PC-3 (cell line): ENCODE results near the gene MSI2.

Experiments used
- CTCF ChIP-seq: fragments of 300-600 bp; sonication (generic); conservative IDR thresholded peaks from 2 replicates; pipeline ENCODE4 v1.5.1; 2017; ENCODE audit warnings: antibody characterized with exemption, low read depth, mild to moderate bottlenecking, low read length
- EZH2 ChIP-seq: fragments of 300-600 bp; sonication (generic); IDR thresholded peaks from one replicate; pipeline ENCODE4 v1.6.1; 2017; ENCODE audit warnings: antibody characterized with exemption, mild to moderate bottlenecking, low read length; ENCODE audit not compliant: unreplicated experiment
- EZH2phosphoT487 ChIP-seq: fragments of 300-600 bp; sonication (generic); IDR thresholded peaks from 2 replicates; pipeline ENCODE4 v1.6.1; 2018; ENCODE audit warnings: mild to moderate bottlenecking, antibody characterized with exemption, low read length, borderline replicate concordance

DNA sequence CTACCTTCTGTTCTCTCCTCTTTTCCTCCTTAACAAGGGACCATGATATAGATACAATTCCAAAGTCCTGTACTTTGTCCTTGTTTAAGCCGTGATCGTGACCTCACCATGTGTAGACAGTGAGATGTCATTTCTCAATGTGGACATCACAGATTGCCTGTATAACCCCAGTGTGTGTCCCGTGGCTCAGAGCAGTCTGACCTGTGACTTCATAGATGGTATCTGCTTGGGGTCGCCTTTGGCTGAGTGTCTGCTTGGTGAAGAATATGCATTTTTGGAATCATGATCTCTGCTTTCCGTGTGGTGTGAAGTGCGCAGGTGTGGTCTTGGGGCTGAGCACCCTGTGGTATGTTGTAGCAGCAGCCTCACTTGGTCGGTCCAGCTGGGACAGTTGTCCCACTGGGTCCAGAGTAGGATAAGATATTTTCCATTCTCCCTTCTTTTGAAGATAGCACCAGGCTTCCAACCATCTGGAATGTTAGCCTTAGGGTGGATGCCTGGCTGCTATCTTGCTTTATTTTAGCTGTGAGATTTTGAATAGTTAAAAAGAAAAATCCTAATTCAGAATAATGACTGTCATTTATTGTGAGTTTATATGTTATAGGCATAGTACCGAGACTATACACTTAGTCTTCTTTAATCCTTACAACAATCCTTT lies 13.4 kb downstream of the MSI2 start:
- no peak for TF ChIP-seq EZH2phosphoT487
- TF ChIP-seq CTCF: no peak
- no peak for TF ChIP-seq EZH2
